ENCODE results near the gene SDC4. TPM values are rescaled to one million over a fixed set of nuclear protein-coding genes. Genes with fewer than 3 reads are reported as not detected.

SDC4 gene
- total RNA-seq, 1 experiment from 2014 or later: not detected

GRCh38 chr20:45288376-45288775 is 59.8 kb downstream of the SDC4 start:
- no peak overlapping the region for H2AFZ ChIP-seq (ENCODE audit: low read length)
- no peak overlapping the region for H3K4me3 ChIP-seq (ENCODE audit: low read length)
- no peaks in the 10 kb centered on the region for H3K79me2 ChIP-seq (ENCODE audit: low read length)
- no peaks in the 10 kb centered on the region for H3K27me3 ChIP-seq (ENCODE audit: low read length)
- no peaks in the 10 kb centered on the region for H3K9me2 ChIP-seq (replicated peaks; ENCODE audit: insufficient read depth, low read length)
- no peak overlapping the region for H3K9ac ChIP-seq (ENCODE audit: low read length)
- H3K9me3 ChIP-seq (ENCODE audit: low read length): no peaks in the 10 kb centered on the region
- H3K4me2 ChIP-seq (ENCODE audit: low read depth, low read length, poor library complexity, severe bottlenecking): no peak overlapping the region
- no peak for DNase-seq
- H4K20me1 ChIP-seq (ENCODE audit: insufficient read depth, low read depth, low read length): 0 out of 2 replicates have a peak, but pooled peaks cover 4% of the 10 kb centered on the region
- H3K36me3 ChIP-seq (ENCODE audit: insufficient read depth, low read length): no peaks in the 10 kb centered on the region
- H3K27ac ChIP-seq (ENCODE audit: low read length): no peak overlapping the region
- peaks cover 4% of the 10 kb centered on the region for H3K4me1 ChIP-seq (ENCODE audit: low read length)

- Histone ChIP-seq H3K27me3 (ENCODE audit: low read length) (no peaks in the 10 kb centered on the region), H3K4me2 (ENCODE audit: low read depth, low read length, poor library complexity, severe bottlenecking) (no peak overlapping the region)
Observed at GRCh38 chr20:45283551-45284057, 64.6 kb downstream of the SDC4 start.

GRCh38 chr20:45282700-45283550 is 65.3 kb downstream of the SDC4 start:
- H2AFZ ChIP-seq (ENCODE audit: low read length): no peak overlapping the region
- no peak overlapping the region for H3K27ac ChIP-seq (ENCODE audit: low read length)
- no peak overlapping the region for H3K4me2 ChIP-seq (ENCODE audit: low read depth, low read length, poor library complexity, severe bottlenecking)
- peaks cover 4% of the 10 kb centered on the region for H3K4me1 ChIP-seq (ENCODE audit: low read length)
- H3K27me3 ChIP-seq (ENCODE audit: low read length): no peaks in the 10 kb centered on the region
- no peak overlapping the region for H3K4me3 ChIP-seq (ENCODE audit: low read length)
- no peaks in the 10 kb centered on the region for H3K36me3 ChIP-seq (ENCODE audit: insufficient read depth, low read length)
- H3K9ac ChIP-seq (ENCODE audit: low read length): no peak overlapping the region
- no peaks in the 10 kb centered on the region for H3K9me3 ChIP-seq (ENCODE audit: low read length)
- no peaks in the 10 kb centered on the region for H3K9me2 ChIP-seq (replicated peaks; ENCODE audit: insufficient read depth, low read length)
- H4K20me1 ChIP-seq (ENCODE audit: insufficient read depth, low read depth, low read length): no peaks in the 10 kb centered on the region
- H3K79me2 ChIP-seq (ENCODE audit: low read length): no peaks in the 10 kb centered on the region
- DNase-seq: no peak

More at GRCh38 chr20:45283551-45284057, 64.6 kb downstream of the SDC4 start:
- no peaks in the 10 kb centered on the region for H3K36me3 ChIP-seq (ENCODE audit: insufficient read depth, low read length)
- no peak overlapping the region for H3K27ac ChIP-seq (ENCODE audit: low read length)
- no peaks in the 10 kb centered on the region for H3K9me3 ChIP-seq (ENCODE audit: low read length)
- H2AFZ ChIP-seq (ENCODE audit: low read length): no peak overlapping the region
- H3K79me2 ChIP-seq (ENCODE audit: low read length): no peaks in the 10 kb centered on the region
- H3K4me3 ChIP-seq (ENCODE audit: low read length): no peak overlapping the region
- peaks cover 4% of the 10 kb centered on the region for H3K4me1 ChIP-seq (ENCODE audit: low read length)
- H3K9me2 ChIP-seq (replicated peaks; ENCODE audit: insufficient read depth, low read length): no peaks in the 10 kb centered on the region
- H4K20me1 ChIP-seq (ENCODE audit: insufficient read depth, low read depth, low read length): no peaks in the 10 kb centered on the region
- no peak for DNase-seq
- H3K9ac ChIP-seq (ENCODE audit: low read length): no peak overlapping the region

GRCh38 chr20:45279992-45280391 is 68.2 kb downstream of the SDC4 start:
- no peaks in the 10 kb centered on the region for H3K36me3 ChIP-seq (ENCODE audit: insufficient read depth, low read length)
- no peaks in the 10 kb centered on the region for H3K27me3 ChIP-seq (ENCODE audit: low read length)
- H3K9me3 ChIP-seq (ENCODE audit: low read length): no peaks in the 10 kb centered on the region
- no peaks in the 10 kb centered on the region for H4K20me1 ChIP-seq (ENCODE audit: insufficient read depth, low read depth, low read length)
- H3K27ac ChIP-seq (ENCODE audit: low read length): no peak overlapping the region
- no peaks in the 10 kb centered on the region for H3K9me2 ChIP-seq (replicated peaks; ENCODE audit: insufficient read depth, low read length)
- DNase-seq: no peak
- H3K9ac ChIP-seq (ENCODE audit: low read length): no peak overlapping the region
- no peak overlapping the region for H3K4me2 ChIP-seq (ENCODE audit: low read depth, low read length, poor library complexity, severe bottlenecking)
- no peak overlapping the region for H2AFZ ChIP-seq (ENCODE audit: low read length)
- no peak overlapping the region for H3K4me3 ChIP-seq (ENCODE audit: low read length)
- H3K79me2 ChIP-seq (ENCODE audit: low read length): no peaks in the 10 kb centered on the region
- no peaks in the 10 kb centered on the region for H3K4me1 ChIP-seq (ENCODE audit: low read length)

- H3K4me2 ChIP-seq (ENCODE audit: low read depth, low read length, poor library complexity, severe bottlenecking): no peak overlapping the region
- no peak overlapping the region for H3K9ac ChIP-seq (ENCODE audit: low read length)
- DNase-seq: no peak
Observed at GRCh38 chr20:45275338-45275737, 72.9 kb downstream of the SDC4 start.

More at GRCh38 chr20:45275338-45275737, 72.9 kb downstream of the SDC4 start:
- H3K36me3 ChIP-seq (ENCODE audit: insufficient read depth, low read length): no peaks in the 10 kb centered on the region
- no peaks in the 10 kb centered on the region for H3K9me2 ChIP-seq (replicated peaks; ENCODE audit: insufficient read depth, low read length)
- H3K79me2 ChIP-seq (ENCODE audit: low read length): no peaks in the 10 kb centered on the region
- H3K4me1 ChIP-seq (ENCODE audit: low read length): no peaks in the 10 kb centered on the region
- no peak overlapping the region for H3K27ac ChIP-seq (ENCODE audit: low read length)
- no peaks in the 10 kb centered on the region for H4K20me1 ChIP-seq (ENCODE audit: insufficient read depth, low read depth, low read length)
- no peaks in the 10 kb centered on the region for H3K27me3 ChIP-seq (ENCODE audit: low read length)
- H3K4me3 ChIP-seq (ENCODE audit: low read length): no peak overlapping the region
- H3K9me3 ChIP-seq (ENCODE audit: low read length): no peaks in the 10 kb centered on the region
- H2AFZ ChIP-seq (ENCODE audit: low read length): no peak overlapping the region

Other genes with a start within 250 kb of the SDC4 start
- not detected in 2 replicates for gene KCNS1, start 247.3 kb downstream of the SDC4 start, total RNA-seq (2014; rRNA removed; shearing (Covaris generic); ENCODE audit: low replicate concordance)
- not detected in 2 replicates for gene WFDC5, start 233.2 kb downstream of the SDC4 start, total RNA-seq (2014; rRNA removed; shearing (Covaris generic); ENCODE audit: low replicate concordance)
- not detected in 2 replicates for gene WFDC12, start 224.0 kb downstream of the SDC4 start, total RNA-seq (2014; rRNA removed; shearing (Covaris generic); ENCODE audit: low replicate concordance)
- gene PI3, start 173.5 kb downstream of the SDC4 start, total RNA-seq (2014; rRNA removed; shearing (Covaris generic); ENCODE audit: low replicate concordance): not detected in 2 replicates
- not detected in 2 replicates for gene SEMG1, start 141.4 kb downstream of the SDC4 start, total RNA-seq (2014; rRNA removed; shearing (Covaris generic); ENCODE audit: low replicate concordance)
- gene SEMG2, start 127.1 kb downstream of the SDC4 start, total RNA-seq (2014; rRNA removed; shearing (Covaris generic); ENCODE audit: low replicate concordance): not detected in 2 replicates
- gene SLPI, start 93.9 kb downstream of the SDC4 start, total RNA-seq (2014; rRNA removed; shearing (Covaris generic); ENCODE audit: low replicate concordance): not detected in 2 replicates
- not detected in 2 replicates for gene RBPJL, start 41.6 kb downstream of the SDC4 start, total RNA-seq (2014; rRNA removed; shearing (Covaris generic); ENCODE audit: low replicate concordance)
- gene MATN4, start 40.1 kb downstream of the SDC4 start, total RNA-seq (2014; rRNA removed; shearing (Covaris generic); ENCODE audit: low replicate concordance): not detected in 2 replicates
- 18.6 and 34.5 TPM in 2 replicates for gene SYS1, start 14.7 kb upstream of the SDC4 start, total RNA-seq (2014; rRNA removed; shearing (Covaris generic); ENCODE audit: low replicate concordance)
- gene TP53TG5, start 29.9 kb upstream of the SDC4 start, total RNA-seq (2014; rRNA removed; shearing (Covaris generic); ENCODE audit: low replicate concordance): not detected in 2 replicates
- 0.22 TPM in 1 of 2 replicates, not detected in the other for gene DBNDD2, start 59.9 kb upstream of the SDC4 start, total RNA-seq (2014; rRNA removed; shearing (Covaris generic); ENCODE audit: low replicate concordance)
- 53.4 and 80.1 TPM in 2 replicates for gene PIGT, start 67.7 kb upstream of the SDC4 start, total RNA-seq (2014; rRNA removed; shearing (Covaris generic); ENCODE audit: low replicate concordance)
- gene WFDC2, start 121.3 kb upstream of the SDC4 start, total RNA-seq (2014; rRNA removed; shearing (Covaris generic); ENCODE audit: low replicate concordance): not detected in 2 replicates
- gene SPINT3, start 167.2 kb upstream of the SDC4 start, total RNA-seq (2014; rRNA removed; shearing (Covaris generic); ENCODE audit: low replicate concordance): not detected in 2 replicates
- not detected in 2 replicates for gene WFDC6, start 191.1 kb upstream of the SDC4 start, total RNA-seq (2014; rRNA removed; shearing (Covaris generic); ENCODE audit: low replicate concordance)
- not detected in 2 replicates for gene EPPIN, start 199.0 kb upstream of the SDC4 start, total RNA-seq (2014; rRNA removed; shearing (Covaris generic); ENCODE audit: low replicate concordance)
- not detected in 2 replicates for gene WFDC8, start 230.9 kb upstream of the SDC4 start, total RNA-seq (2014; rRNA removed; shearing (Covaris generic); ENCODE audit: low replicate concordance)

Data from Karpas-422 (cell line).